ENCODE results near the gene NME8.

- TF ChIP-seq CTCF (IDR thresholded peaks at IDR 0.05) (no peak), EZH2 (IDR thresholded peaks at IDR 0.05; ENCODE audit: borderline replicate concordance, insufficient read depth, low read depth, low read length, poor library complexity, severe bottlenecking) (no peak)
Observed at GRCh38 chr7:37915438-37915837, 67.0 kb downstream of the NME8 start.
